HCT116 (cell line): ENCODE data around the gene TRIB2. TPM values are rescaled to one million over a fixed set of nuclear protein-coding genes. Genes with fewer than 3 reads are reported as not detected.

Experiments used
- ATAC-seq: fragments of 200-7000 bp; cut with Tn5 transposase; 2 replicates; pipeline ENCODE4 v1.9.1; 2020; ENCODE audit warnings: mild to moderate bottlenecking, moderate library complexity
- BruUV-seq: library from RNA; stranded (reverse); fragments of 400-500 nt; replicated peaks from 2 replicates; lab custom pipeline; 2021; lab: Mats Ljungman, UMichigan
- CTCF ChIA-PET: fragments of 300-600 bp; sonication (Branson Sonifier 250); formaldehyde crosslinking; loops from one replicate; lab custom pipeline; 2021; ENCODE audit warnings: antibody characterized with exemption; lab: Charles Lee
- POLR2A ChIA-PET: fragments of 300-600, 350-600 bp; sonication (Branson Sonifier 250); formaldehyde crosslinking; loops from one replicate; lab custom pipeline; 2021; ENCODE audit warnings: antibody characterized with exemption; lab: Charles Lee
- RAD21 ChIA-PET, 2 experiments: fragments of 300-600 bp; sonication (Branson Sonifier 250); formaldehyde crosslinking; loops; one replicate each; lab custom pipeline; 2023; ENCODE audit warnings: low total read pairs in 2 of 2; ENCODE audit not compliant: uncharacterized antibody in 2 of 2, unreplicated experiment in 2 of 2, low non-redundant PET in 1 of 2; lab: Charles Lee
- DNase-seq: peaks from one replicate; pipeline ENCODE4 v3.0.0-alpha.2; 2010; ENCODE audit warnings: low read depth, low spot score
- H2AFZ ChIP-seq: fragments of 200-600 bp; shearing (Covaris generic), sonication (generic); 2 replicates; pipeline ENCODE4 v1.6.1; 2017; ENCODE audit warnings: low read depth, mixed run types, mixed read lengths, antibody characterized with exemption, low read length; ENCODE audit not compliant: poor library complexity, severe bottlenecking
- H3K27ac ChIP-seq: 2 replicates; pipeline ENCODE4 v1.5.1; 2012; ENCODE audit warnings: low read depth, low read length
- H3K27me3 ChIP-seq: fragments of 200-600 bp; sonication (generic); 2 replicates; pipeline ENCODE4 v1.6.1; 2016; ENCODE audit warnings: mixed run types, low read length, mixed read lengths; ENCODE audit not compliant: insufficient read depth
- H3K36me3 ChIP-seq, 2 experiments: fragments of 200-500 bp in 1 of 2; fragments of 200-600 bp in 1 of 2; sonication (Bioruptor generic) in 1 of 2; sonication (generic) in 1 of 2; 2 replicates each; pipeline versions ENCODE4 v1.5.1 to v1.6.1; 2014 to 2016; ENCODE audit warnings: low read length in 2 of 2, inconsistent platforms in 1 of 2, mixed read lengths in 1 of 2, mixed run types in 1 of 2; ENCODE audit not compliant: insufficient read depth in 2 of 2, control insufficient read depth in 1 of 2
- H3K4me1 ChIP-seq, 2 experiments: fragments of 200-600 bp in 1 of 2; sonication (generic) in 1 of 2; 2 replicates each; pipeline versions ENCODE4 v1.5.1 to v1.6.1; 2012 to 2017; ENCODE audit warnings: low read length in 2 of 2, inconsistent platforms in 1 of 2, mild to moderate bottlenecking in 1 of 2, mixed read lengths in 1 of 2, mixed run types in 1 of 2, moderate library complexity in 1 of 2; ENCODE audit not compliant: insufficient read depth in 2 of 2, control insufficient read depth in 1 of 2
- H3K4me2 ChIP-seq: fragments of 200-600 bp; sonication (generic); 2 replicates; pipeline ENCODE4 v1.6.1; 2017; ENCODE audit warnings: mixed run types, low read length, mixed read lengths
- H3K4me3 ChIP-seq, 2 experiments: fragments of 200-600 bp in 1 of 2; sonication (generic) in 1 of 2; replicated peaks in 1 of 2; 2 replicates each; pipeline ENCODE4 v1.5.1; 2011 to 2016; ENCODE audit warnings: low read length in 2 of 2, control low read depth in 1 of 2, low read depth in 1 of 2, mild to moderate bottlenecking in 1 of 2, mixed read lengths in 1 of 2, mixed run types in 1 of 2
- H3K79me2 ChIP-seq: fragments of 200-600 bp; sonication (generic); 2 replicates; pipeline ENCODE4 v1.6.1; 2017; ENCODE audit warnings: mild to moderate bottlenecking, mixed run types, low read length, moderate library complexity, mixed read lengths; ENCODE audit not compliant: insufficient read depth
- H3K9ac ChIP-seq: fragments of 200-600 bp; sonication (generic); 2 replicates; pipeline ENCODE4 v1.6.1; 2016; ENCODE audit warnings: low read length, mixed read lengths
- H3K9me2 ChIP-seq: fragments of 200-600 bp; sonication (generic), shearing (Covaris generic); 2 replicates; pipeline ENCODE4 v1.6.1; 2017; ENCODE audit warnings: mixed run types, mild to moderate bottlenecking, moderate library complexity; ENCODE audit not compliant: insufficient read depth
- H3K9me3 ChIP-seq, 2 experiments: fragments of 200-500 bp in 1 of 2; fragments of 200-600 bp in 1 of 2; sonication (Bioruptor generic) in 1 of 2; sonication (generic) in 1 of 2; 2 replicates each; pipeline ENCODE4 v1.6.1; 2014 to 2017; ENCODE audit warnings: low read length in 2 of 2, mixed read lengths in 2 of 2, inconsistent platforms in 1 of 2, low read depth in 1 of 2, mild to moderate bottlenecking in 1 of 2, mixed run types in 1 of 2, moderate library complexity in 1 of 2; ENCODE audit not compliant: control insufficient read depth in 1 of 2, insufficient read depth in 1 of 2
- H4K20me1 ChIP-seq: fragments of 200-600 bp; sonication (generic), shearing (Covaris generic); 2 replicates; pipeline ENCODE4 v1.6.1; 2017; ENCODE audit warnings: mixed run types, mild to moderate bottlenecking, moderate library complexity; ENCODE audit not compliant: insufficient read depth
- CBX3 ChIP-seq: IDR thresholded peaks from 2 replicates; pipeline ENCODE4 v1.6.1; 2012; ENCODE audit warnings: low read depth
- CEBPB ChIP-seq: IDR thresholded peaks from 2 replicates; pipeline ENCODE4 v1.6.1; 2012; ENCODE audit warnings: low read depth
- EGR1 ChIP-seq: IDR thresholded peaks from 2 replicates; pipeline ENCODE4 v1.6.1; 2012; ENCODE audit warnings: low read depth
- EZH2 ChIP-seq: fragments of 200-600 bp; sonication (generic); IDR thresholded peaks from 2 replicates; pipeline ENCODE4 v1.6.1; 2017; ENCODE audit warnings: antibody characterized with exemption, mixed run types
- POLR2A ChIP-seq: IDR thresholded peaks from 2 replicates; pipeline ENCODE4 v1.7.0; 2011; ENCODE audit warnings: borderline replicate concordance; ENCODE audit not compliant: insufficient read depth, insufficient read length; ENCODE audit errors: extremely low read depth
- RAD21 ChIP-seq: IDR thresholded peaks from 2 replicates; pipeline ENCODE4 v1.6.1; 2012; ENCODE audit warnings: low read depth, mild to moderate bottlenecking
- REST ChIP-seq: IDR thresholded peaks from 2 replicates; pipeline ENCODE4 v1.6.1; 2012; ENCODE audit warnings: low read depth
- SRF ChIP-seq: IDR thresholded peaks from 2 replicates; pipeline ENCODE4 v1.6.1; 2012; ENCODE audit warnings: low read depth
- YY1 ChIP-seq: IDR thresholded peaks from 2 replicates; pipeline ENCODE4 v1.6.1; 2011; ENCODE audit warnings: low read length, low read depth, moderate library complexity, mild to moderate bottlenecking; ENCODE audit not compliant: insufficient replicate concordance; ENCODE audit errors: extremely low read depth
- intact Hi-C: fragments of 100-400 bp; cut with micrococcal nuclease; formaldehyde crosslinking; loops from 2 replicates; pipeline ENCODE4 v1.10.0; 2022
- total RNA-seq: library from RNA; stranded (reverse); gene quantifications from one replicate; pipeline ENCODE4 v1.2.1, GENCODE V29; 2021; ENCODE audit not compliant: unreplicated experiment
- TF ChIP-seq, protein P1 (sequence below): IDR thresholded peaks from 2 replicates; pipeline ENCODE4 v1.6.1; 2011; ENCODE audit warnings: mild to moderate bottlenecking, low read length, moderate library complexity; ENCODE audit not compliant: insufficient replicate concordance; ENCODE audit errors: extremely low read depth

Gene TRIB2
- total RNA-seq, 1 experiment from 2014 or later = 12.4 TPM

DNA sequence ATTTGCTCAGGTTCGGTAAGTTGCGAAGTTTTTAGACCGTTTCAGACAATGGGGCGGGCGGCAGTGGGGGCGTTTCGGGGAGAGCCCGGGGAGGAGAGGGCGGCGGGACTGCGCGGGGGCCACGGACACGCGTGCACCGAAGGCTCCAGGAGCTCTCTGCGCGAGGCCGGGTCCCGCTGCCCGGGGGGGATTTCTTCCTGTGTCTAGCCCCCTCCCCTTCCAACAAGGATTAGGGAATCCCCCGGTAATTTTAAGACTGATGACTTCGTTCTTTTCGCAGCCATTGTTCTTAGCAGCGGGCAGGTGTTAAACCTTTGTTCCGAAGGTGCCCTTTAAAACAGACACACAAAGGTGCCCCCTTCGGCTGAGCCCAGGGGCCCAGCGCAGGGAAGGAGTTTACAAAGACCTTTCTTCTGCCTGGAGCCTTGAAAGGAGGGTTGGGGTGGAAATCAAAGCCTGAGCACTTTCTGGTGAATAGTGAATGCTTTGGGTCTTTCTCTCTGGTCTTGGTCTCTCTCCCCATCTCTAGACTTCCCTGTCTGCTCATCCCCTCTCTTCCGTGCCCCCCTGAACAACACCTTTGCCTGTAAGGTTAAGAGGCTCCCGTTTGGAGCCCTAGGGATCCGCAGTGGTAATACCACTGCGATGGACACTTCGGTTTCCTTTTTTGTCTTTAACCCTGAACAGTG lies 2.1 kb downstream of the TRIB2 start:
- Histone ChIP-seq H3K79me2 (no peaks in the 10 kb centered on the region), H3K9ac (no peak overlapping the region), H3K4me2 (no peak overlapping the region), H4K20me1 (no peaks in the 10 kb centered on the region), H3K4me3 (no peak overlapping the region), H3K27me3 (no peaks in the 10 kb centered on the region), H2AFZ (no peak overlapping the region), H3K9me2 (no peaks in the 10 kb centered on the region), H3K36me3 (no peaks in the 10 kb centered on the region), H3K27ac (no peak overlapping the region), H3K4me1 (peaks cover 18 to 29% of the 10 kb centered on the region in 2 experiments), H3K9me3 (no peaks in the 10 kb centered on the region)
- POLR2A ChIA-PET = no interaction called here
- CTCF ChIA-PET = no interaction called here
- TF ChIP-seq REST = no peak
- TF ChIP-seq YY1 = no peak
- no peak for TF ChIP-seq EGR1
- TF ChIP-seq, protein P1, sequence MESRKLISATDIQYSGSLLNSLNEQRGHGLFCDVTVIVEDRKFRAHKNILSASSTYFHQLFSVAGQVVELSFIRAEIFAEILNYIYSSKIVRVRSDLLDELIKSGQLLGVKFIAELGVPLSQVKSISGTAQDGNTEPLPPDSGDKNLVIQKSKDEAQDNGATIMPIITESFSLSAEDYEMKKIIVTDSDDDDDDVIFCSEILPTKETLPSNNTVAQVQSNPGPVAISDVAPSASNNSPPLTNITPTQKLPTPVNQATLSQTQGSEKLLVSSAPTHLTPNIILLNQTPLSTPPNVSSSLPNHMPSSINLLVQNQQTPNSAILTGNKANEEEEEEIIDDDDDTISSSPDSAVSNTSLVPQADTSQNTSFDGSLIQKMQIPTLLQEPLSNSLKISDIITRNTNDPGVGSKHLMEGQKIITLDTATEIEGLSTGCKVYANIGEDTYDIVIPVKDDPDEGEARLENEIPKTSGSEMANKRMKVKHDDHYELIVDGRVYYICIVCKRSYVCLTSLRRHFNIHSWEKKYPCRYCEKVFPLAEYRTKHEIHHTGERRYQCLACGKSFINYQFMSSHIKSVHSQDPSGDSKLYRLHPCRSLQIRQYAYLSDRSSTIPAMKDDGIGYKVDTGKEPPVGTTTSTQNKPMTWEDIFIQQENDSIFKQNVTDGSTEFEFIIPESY = no peak
- no peak for TF ChIP-seq SRF
- TF ChIP-seq CBX3 = no peak
- TF ChIP-seq CEBPB = no peak
- TF ChIP-seq POLR2A = no peak
- TF ChIP-seq RAD21 = no peak
- TF ChIP-seq EZH2 = no peak
- ATAC-seq (no peak), DNase-seq (no peak)
- RAD21 ChIA-PET = no interaction called here
- intact Hi-C loops = loop anchor here (5.0 to 10.0 kb wide), 4 partner anchors 213 to 544 kb away; no protein-coding TSS in a partner anchor
- no TSS peak for BruUV-seq
